Measurements from ENCODE around the gene MYMK.
"Not testable (repeated sequence)": the region's sequence is repeated elsewhere in the genome, so short reads cannot be mapped to it uniquely, and the experiment has no call there.

The MYMK gene

DNA sequence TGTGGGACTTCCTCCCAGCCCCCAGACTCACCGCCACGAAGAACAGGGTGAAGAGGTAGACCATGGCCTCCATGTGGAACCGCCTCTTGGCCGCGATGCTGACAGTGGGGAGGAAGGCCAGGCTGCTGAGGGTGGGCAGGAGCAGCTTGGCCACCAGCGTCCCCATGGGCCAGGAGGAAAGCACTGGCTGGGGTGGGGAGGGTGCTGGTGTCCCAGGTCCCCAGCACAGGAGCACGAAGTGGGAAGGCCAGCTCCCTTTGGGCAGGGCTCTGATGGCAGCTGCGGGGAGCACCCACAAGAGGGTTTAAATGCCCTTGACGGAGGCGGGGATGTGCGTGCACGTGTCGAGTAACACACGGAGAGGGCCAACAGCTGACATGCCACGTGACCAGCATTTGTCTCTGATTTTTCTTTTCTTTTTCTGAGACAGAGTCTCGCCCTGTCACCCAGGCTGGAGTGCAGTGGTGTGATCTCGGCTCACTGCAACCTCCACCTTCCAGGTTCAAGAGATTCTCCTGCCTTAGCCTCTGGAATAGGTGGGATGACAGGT lies at the start of gene MYMK:
Gene MYMK (minus strand): TSS at position 281 of the 550 bp plus-strand sequence. CDS start 115 bp downstream, at position 166.
- no peak for DNase-seq

- DNase-seq: no peak
These were observed 49.2 kb upstream of the MYMK start for GRCh38 chr9:133573791-133574515.

DNA sequence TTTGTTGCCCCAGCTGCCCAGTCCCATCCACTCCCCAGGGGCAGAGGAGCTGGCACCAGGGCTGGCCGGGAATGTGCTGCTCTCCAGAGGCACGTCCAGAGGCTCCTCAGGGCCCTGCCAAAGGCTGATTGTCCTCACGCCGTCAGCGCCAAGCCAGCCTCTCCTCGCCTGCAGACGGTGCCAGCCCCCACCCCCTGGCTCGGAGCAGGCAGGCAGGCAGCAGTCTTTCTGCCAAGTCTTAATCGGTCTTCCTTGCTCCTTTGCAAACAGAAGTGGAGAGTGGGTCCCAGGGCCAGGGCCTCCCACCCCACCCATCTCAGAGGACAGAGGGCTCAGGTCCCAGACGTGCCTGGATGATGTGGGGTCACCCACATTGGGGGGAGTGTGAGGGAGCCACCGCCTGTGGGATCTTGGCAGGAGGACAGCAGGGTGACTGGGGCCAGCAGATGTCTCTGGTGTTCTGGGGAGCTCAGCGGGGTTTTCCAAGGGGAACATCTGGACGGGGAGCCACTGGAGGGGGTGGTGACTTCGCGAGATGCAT lies 48.1 kb upstream of the MYMK start:
- no peak for DNase-seq

DNA sequence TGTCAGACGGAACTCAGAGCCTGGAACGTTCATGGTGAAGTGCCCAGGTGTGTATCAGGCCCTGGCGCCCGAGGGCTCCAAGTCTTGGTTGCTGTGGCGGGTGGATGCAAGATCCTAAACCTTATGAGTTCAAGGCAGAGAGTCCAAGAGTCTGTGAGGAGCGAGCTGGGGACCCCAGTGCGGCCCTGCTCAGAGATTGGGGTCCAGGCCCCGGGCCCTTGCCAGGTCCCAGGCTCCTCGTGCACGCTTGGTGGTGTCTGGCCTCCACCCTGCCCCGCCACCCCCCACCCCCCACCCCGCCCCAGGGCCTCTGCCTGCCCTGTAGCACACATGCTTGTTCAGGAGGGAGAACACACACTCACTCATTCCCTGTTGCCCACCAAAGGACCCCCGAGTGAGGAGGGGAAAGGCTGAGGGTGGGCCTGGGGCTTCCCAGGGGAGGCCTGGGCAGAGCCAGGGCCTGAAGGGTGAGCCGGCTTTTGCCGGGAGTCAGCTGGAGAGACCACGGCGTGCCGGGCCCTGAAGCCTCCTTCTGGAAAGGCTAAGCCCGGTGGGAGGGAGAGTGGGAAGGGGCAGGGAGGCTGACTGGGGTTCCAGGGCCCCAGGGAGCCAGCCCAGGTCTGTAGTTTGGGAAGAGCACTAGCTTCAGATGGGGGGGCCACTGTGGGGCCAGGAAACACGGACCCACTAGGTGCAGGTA lies 47.3 kb upstream of the MYMK start:
- no peak for DNase-seq

DNA sequence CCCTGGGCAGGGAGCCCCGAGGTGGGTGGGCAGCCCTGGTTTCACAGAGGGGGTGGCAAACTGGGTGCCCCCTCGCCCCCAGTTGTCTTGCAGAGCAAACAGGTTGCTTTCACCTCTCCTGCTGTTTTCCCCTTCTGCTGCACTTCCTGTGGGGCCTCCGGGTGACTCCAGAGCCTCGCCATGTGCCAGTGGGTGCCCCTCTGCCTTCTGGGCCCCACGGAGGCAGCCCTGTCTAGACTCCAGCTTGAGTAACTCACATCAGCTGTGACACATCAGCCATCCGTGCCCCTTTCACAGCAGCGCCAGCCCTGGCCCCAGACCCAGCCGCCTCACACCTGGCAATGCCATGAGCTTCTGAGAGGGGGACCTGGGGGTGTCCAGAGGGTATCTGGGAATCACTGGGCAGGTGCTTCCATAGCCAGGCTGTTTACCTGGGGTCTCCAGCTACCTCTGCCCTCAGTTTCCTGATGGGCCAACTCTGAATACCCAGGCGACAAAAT lies 46.7 kb upstream of the MYMK start:
- DNase-seq: no peak

- no peak for DNase-seq
These were observed 45.9 kb upstream of the MYMK start for GRCh38 chr9:133570691-133571080.

DNA sequence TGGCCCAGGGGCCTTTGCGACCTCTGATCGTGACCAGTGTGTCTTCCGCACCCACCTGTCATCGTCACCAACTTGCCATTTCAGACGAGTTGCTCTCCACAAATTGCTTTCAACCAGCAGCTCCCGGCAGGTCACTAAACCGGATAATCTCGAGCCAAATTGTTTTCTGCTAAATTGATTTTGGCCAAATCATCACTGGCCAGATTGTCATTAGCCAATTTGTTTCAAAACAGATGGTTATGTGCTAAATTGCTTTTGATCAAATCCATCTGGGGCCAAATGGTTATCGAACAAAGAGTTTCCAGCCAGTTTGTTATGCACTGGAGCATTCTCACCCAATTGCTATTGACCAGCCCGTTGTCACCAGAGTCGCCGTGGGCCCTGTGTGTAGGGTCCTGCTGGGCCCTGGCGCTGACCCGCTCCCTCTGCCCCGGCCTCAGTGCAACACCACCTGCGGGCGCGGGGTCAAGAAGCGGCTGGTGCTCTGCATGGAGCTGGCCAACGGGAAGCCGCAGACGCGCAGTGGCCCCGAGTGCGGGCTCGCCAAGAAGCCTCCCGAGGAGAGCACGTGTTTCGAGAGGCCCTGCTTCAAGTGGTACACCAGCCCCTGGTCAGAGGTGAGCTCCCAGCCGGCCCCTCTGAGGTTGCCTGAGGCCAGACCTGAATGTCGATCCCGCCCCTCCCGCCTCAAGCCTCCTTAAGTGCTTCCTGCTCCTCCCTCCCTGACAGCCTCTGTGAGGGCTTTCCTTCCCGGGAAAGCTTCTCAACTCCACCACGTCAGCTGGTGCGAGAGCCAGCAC lies 45.3 kb upstream of the MYMK start:
- DNase-seq: no peak

DNA sequence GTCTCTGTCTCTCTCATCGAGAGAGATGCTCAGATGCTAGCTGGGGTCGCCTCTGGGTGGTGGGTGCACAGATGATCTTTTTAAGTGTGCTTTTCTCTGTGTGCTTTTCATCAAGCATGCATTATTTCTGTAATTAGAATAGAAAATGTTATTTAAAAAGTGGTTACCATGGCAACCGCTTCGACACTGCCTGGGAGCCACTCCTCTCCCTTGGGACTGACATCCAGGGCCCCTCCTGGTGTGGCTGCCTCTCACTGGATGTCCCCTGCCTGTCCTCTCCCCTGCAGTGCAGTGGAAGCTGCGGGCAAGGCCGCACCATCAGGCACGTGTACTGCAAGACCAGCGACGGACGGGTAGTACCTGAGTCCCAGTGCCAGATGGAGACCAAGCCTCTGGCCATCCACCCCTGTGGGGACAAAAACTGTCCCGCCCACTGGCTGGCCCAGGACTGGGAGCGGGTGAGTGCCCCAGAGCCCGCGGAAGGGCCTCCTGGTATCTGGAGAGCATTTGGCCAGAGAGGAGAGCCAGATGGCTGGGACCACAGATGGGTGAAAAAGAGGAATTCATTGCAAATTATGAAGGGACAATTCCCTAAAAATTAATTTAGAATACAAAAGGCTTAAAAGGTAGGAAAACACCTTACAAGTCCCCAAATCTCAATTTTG lies 44.5 kb upstream of the MYMK start:
- no peak for DNase-seq

DNA sequence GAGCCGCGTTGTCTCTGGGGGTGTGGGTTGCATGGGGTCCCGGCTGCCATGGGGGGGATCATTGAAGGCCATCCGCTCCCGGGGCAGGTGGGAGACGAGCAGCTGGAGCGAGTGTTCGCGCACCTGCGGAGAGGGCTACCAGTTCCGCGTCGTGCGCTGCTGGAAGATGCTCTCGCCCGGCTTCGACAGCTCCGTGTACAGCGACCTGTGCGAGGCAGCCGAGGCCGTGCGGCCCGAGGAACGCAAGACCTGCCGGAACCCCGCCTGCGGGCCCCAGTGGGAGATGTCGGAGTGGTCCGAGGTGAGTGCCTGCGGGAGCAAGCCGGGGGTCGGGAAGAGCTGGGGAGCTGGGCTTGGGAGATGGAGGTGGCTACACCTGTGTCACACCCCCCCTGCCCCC lies 43.4 kb upstream of the MYMK start:
- DNase-seq: no peak

DNA sequence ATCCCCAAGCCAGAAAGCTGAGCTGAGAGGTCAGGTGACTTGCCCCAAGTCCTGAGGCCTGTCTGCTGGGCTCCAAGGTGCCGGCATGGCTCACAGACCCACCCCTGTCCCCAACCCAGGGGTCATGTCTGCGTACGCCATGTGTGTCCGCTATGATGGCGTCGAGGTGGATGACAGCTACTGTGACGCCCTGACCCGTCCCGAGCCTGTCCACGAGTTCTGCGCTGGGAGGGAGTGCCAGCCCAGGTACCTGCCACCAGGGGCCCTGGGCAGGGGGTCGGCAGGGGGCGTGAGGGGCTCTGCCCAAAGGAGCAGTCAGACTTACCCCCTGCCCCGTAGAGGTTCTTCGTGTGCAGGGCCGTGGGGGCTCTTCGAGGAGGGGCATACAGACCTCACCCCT lies 42.1 kb upstream of the MYMK start:
- DNase-seq: no peak

GRCh38 chr9:133566382-133566781 lies 41.6 kb upstream of the MYMK start:
- DNase-seq: no peak

DNA sequence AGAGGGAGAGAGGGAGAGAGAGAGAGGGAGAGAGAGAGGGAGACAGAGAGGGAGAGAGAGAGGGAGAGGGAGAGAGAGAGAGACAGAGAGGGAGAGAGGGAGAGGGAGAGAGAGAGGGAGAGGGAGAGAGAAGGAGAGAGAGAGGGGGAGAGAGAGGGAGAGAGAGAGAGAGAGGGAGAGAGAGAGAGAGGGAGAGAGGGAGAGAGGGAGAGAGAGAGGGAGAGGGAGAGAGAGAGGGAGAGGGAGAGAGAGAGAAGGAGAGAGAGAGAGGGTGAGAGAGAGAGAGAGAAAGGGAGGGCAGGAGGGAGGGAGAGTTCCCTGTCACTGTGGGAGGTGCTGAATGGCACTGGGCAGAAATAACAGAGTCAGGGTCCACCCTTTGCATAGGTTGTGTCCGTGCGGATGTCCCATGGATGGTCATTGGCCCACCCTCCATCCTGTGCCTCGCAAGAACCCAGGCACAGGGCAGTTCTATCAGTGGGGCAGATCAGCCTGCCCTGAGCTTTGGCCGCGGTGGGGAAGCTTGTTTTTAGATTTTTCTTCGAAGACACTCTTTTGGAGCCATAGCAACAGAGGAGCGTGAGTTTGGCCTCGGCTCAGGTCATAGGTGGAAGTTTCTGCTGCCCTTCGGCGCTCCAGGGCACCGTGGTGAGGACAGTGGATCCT lies 39.8 kb upstream of the MYMK start:
- no peak for DNase-seq

DNA sequence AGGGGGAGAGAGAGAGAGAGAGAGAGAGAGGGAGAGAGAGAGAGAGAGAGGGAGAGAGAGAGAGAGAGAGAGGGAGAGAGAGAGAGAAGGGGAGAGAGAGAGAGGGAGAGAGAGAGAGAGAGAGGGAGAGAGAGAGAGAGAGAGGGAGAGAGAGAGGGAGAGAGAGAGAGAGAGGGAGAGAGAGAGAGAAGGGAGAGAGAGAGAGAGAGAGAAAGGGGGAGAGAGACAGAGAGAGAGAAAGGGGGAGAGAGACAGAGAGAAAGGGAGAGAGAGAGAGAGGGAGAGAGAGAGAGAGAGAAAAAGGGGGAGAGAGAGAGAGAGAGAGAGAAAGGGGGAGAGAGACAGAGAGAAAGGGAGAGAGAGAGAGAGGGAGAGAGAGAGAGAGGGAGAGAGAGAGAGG lies 39.1 kb upstream of the MYMK start:
- DNase-seq: not testable (repeated sequence)

DNA sequence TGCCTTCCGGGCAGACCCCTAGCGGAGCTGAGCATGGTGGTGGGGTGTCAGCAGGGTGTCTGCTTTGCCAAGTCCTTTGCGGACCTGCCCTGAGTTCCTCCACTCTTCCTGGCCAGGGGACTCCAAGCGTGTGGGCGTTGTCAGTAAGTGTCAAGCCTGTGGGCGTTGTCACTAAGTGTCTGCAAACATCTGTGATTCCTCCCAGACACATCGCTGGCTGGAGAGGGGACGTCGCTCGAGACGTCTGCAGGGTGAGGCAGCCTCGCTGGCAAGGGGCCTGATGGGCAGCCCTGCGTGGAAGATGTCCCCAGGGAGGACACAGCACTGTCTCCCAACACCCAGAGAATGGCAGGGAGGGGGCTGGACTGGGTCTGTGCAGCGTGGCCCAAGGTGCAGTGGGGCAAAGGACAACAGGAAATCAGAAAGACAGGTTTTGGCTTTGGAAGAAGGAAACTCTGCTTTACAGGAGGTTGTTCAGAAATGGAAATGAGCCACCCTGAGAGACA lies 38.6 kb upstream of the MYMK start:
- DNase-seq: no peak

GRCh38 chr9:133562611-133563290 lies 38.0 kb upstream of the MYMK start:
- no peak for DNase-seq

DNA sequence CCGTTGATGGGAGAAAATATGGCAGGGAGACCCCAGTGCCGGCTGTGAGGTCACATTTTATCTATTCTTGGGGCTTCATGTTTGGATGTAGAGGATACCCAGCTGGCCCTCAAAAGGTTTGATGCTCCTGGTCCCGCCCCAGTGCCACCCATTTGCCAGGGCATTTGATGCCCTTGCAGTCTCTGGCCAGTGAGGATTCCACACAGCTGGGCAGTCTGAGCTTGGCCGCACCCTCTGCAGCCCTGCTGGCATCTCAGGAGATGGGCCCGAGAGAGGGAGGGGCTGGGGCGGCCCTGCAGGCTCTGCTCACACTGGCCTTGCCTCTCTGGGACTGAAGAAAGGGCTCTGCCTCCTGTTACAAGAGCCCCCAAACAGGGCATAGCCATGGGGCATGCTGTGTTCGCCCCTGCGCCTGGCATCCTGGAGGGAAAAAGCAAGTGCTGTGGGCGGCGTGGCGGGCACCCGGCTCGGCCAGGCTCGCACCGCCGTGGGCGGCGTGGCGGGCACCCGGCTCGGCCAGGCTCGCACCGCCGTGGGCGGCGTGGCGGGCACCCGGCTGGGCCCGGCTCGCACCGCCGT lies 37.3 kb upstream of the MYMK start:
- no peak for DNase-seq

- DNase-seq: no peak
These were observed 36.2 kb upstream of the MYMK start for GRCh38 chr9:133560944-133561343.

DNA sequence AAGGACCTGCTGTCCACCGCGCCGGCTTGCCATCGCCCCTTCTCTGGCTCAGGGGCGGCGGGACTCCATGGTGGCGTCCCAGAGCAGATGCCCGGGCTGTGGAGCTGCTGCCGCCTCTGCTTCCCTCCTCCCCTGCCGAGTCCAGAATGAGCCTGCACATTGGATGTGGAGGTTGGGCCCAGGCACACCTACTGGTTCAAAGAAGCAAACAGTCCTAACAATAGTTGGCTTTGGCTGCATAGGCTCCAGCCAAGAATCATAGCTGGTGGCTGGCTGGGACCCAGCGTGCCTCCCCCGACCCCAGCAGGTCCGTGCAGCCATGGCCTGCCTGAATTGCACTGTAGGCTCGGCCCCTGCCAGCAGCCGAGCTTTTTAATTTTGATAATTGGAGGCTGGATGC lies 35.6 kb upstream of the MYMK start:
- DNase-seq: no peak

DNA sequence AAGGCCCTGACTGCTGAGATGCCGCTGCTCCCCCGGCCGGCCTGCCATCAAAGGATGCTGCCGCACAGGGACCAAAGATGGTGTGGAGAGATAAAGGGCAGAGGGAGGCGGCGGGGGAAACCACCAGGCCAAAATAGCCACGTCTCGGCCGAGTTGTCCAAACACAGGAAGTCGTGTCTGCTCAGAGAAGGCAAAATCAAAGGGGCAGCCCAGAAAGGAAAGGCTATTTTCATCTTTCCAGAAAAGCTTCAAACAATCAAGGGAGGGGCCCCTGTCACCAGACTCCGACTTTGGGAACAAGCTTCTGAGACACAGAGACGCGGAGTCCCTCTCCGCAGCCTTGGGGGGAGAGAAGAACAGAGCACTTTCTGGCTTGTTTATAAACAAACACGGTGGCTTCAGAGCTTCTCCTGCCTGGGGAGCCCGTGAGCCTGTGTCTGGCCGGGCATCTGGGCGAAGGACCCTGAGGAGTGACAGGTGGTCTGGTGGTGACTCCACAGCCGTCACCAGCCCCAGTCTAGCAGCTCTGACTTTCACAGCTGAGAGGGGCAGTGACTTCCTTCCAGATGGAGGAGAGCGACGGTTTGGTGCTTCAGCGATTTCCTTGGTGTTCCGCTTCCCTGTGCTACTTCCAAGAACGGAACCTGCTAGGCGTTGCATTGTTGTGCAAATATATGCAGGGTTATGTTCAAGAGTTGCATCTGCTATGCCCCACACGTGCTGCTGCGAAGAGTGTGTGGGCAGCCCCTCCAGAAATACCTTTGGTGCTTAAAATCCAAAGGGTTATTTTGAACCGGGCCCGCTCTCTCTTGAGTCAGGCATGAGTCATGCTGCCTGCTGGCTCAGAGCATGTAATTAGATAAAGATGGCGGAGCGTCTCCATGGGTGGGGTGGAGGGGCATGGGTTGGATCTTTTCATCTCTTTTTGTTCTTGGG lies 33.7 kb upstream of the MYMK start:
- DNase-seq: peak; percentile 47

DNA sequence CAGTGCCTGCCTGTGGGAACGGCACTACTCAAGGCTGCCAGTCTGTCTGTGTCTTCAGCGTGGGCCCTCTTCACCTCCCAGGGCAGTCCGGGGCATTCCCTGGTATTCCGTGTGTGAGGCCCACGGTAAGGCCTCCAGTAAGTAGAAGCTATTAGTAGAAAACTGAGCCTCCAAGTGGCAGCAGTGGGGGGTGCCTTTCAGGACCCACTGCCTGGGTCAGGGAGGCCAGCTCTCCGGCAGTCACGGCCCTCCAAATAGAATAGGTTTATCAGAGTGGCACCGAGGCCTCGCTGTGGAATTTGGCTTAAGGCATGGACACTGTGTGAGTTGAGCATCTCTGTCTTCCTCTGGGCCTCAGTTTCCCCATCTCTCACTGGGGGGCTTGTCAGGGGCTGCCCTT lies 32.8 kb upstream of the MYMK start:
- no peak for DNase-seq
